GM12891 (cell line): ENCODE results near the gene ADM2.

Experiments
- DNase-seq: peaks from one replicate; pipeline ENCODE4 v3.0.0; 2011; ENCODE audit warnings: low spot score; ENCODE audit not compliant: insufficient read length
- FAIRE-seq: peaks from 2 replicates; lab custom pipeline; 2011; peaks lifted over from hg19 to GRCh38; lab: Jason Lieb, UNC
- PAX5 ChIP-seq: IDR thresholded peaks from 2 replicates; pipeline ENCODE4 v1.6.1; 2011; ENCODE audit warnings: low read length, moderate library complexity, mild to moderate bottlenecking; ENCODE audit not compliant: insufficient read depth, severe bottlenecking
- POLR2A ChIP-seq: IDR thresholded peaks from 2 replicates; pipeline ENCODE4 v1.6.1; 2011; ENCODE audit warnings: low read depth, low read length, control low read depth
- POLR2AphosphoS5 ChIP-seq: IDR thresholded peaks from 2 replicates; pipeline ENCODE4 v1.6.1; 2011; ENCODE audit warnings: low read depth, low read length, control low read depth
- POU2F2 ChIP-seq: IDR thresholded peaks from 2 replicates; pipeline ENCODE4 v1.6.1; 2011; ENCODE audit warnings: low read depth, mild to moderate bottlenecking, control low read depth, low read length, moderate library complexity
- SPI1 ChIP-seq: IDR thresholded peaks from 2 replicates; pipeline ENCODE4 v1.6.1; 2011; ENCODE audit warnings: low read depth, low read length, control low read depth
- TAF1 ChIP-seq: IDR thresholded peaks from 2 replicates; pipeline ENCODE4 v1.6.1; 2011; ENCODE audit warnings: low read depth, low read length, control low read depth

The ADM2 gene

GRCh38 chr22:50505276-50505775 lies 24.0 kb downstream of the ADM2 start:
- TF ChIP-seq POLR2A, result no peak
- no peak for TF ChIP-seq TAF1
- DNase-seq (no peak), FAIRE-seq (no peak)

GRCh38 chr22:50505776-50506610 lies 24.6 kb downstream of the ADM2 start:
- TF ChIP-seq POU2F2 (no peak), POLR2AphosphoS5 (no peak), PAX5 (no peak), TAF1 (no peak), SPI1 (no peak), POLR2A (no peak)
- DNase-seq, result no peak
- FAIRE-seq, result no peak

GRCh38 chr22:50506611-50507420 lies 25.5 kb downstream of the ADM2 start:
- no peak for FAIRE-seq
- TF ChIP-seq POU2F2, result no peak
- no peak for TF ChIP-seq TAF1
- TF ChIP-seq POLR2AphosphoS5, result no peak
- no peak for TF ChIP-seq POLR2A
- no peak for TF ChIP-seq PAX5
- no peak for TF ChIP-seq SPI1
- DNase-seq, result no peak

GRCh38 chr22:50507421-50507990 lies 26.2 kb downstream of the ADM2 start, which contains the start of gene LMF2:
LMF2 (minus strand) TSS chr22:50507702; CDS start chr22:50507675, 27 bp downstream.
- DNase-seq, result peak; percentile 99
- peak; percentile 93 for FAIRE-seq
- no peak for TF ChIP-seq PAX5
- TF ChIP-seq TAF1, result peak; percentile 36; the same call in 1 of the 2 replicates
- peak; percentile 2; the same call in 1 of the 2 replicates for TF ChIP-seq POLR2AphosphoS5
- TF ChIP-seq POLR2A, result 0 out of 2 replicates have a peak, but pooled peaks have one; percentile 40
- no peak for TF ChIP-seq SPI1

GRCh38 chr22:50507991-50508884 lies 26.9 kb downstream of the ADM2 start, which contains the start of gene NCAPH2:
NCAPH2 (plus strand) TSS chr22:50508224; CDS start chr22:50508338, 114 bp downstream.
- FAIRE-seq (peak; percentile 99), DNase-seq (peak; percentile 100)
- TF ChIP-seq TAF1 (peak; percentile 92), POU2F2 (peak; percentile 20; the same call in 1 of the 2 replicates), POLR2AphosphoS5 (peak; percentile 88), SPI1 (no peak), POLR2A (peak; percentile 87)

GRCh38 chr22:50508897-50509296 lies 27.6 kb downstream of the ADM2 start:
- peak; percentile 77 for FAIRE-seq
- TF ChIP-seq SPI1 (no peak), POU2F2 (no peak), POLR2A (no peak), POLR2AphosphoS5 (no peak), TAF1 (no peak), PAX5 (no peak)
- no peak for DNase-seq

GRCh38 chr22:50513175-50513574 lies 31.8 kb downstream of the ADM2 start:
- FAIRE-seq (no peak), DNase-seq (no peak)
- TF ChIP-seq PAX5 (no peak), POU2F2 (no peak), TAF1 (no peak), POLR2AphosphoS5 (no peak), SPI1 (no peak), POLR2A (no peak)

GRCh38 chr22:50516068-50516467 lies 34.7 kb downstream of the ADM2 start:
- no peak for FAIRE-seq
- no peak for TF ChIP-seq PAX5
- TF ChIP-seq POLR2A, result no peak
- TF ChIP-seq POU2F2, result no peak
- no peak for TF ChIP-seq TAF1
- no peak for TF ChIP-seq SPI1
- TF ChIP-seq POLR2AphosphoS5, result no peak
- no peak for DNase-seq
